ENCODE results near the gene RANGAP1. TPM values are rescaled to one million over a fixed set of nuclear protein-coding genes. Genes with fewer than 3 reads are reported as not detected.
A peak's percentile ranks its signal among the peaks of the same experiment; 100 is the strongest.

RANGAP1 gene, protein sequence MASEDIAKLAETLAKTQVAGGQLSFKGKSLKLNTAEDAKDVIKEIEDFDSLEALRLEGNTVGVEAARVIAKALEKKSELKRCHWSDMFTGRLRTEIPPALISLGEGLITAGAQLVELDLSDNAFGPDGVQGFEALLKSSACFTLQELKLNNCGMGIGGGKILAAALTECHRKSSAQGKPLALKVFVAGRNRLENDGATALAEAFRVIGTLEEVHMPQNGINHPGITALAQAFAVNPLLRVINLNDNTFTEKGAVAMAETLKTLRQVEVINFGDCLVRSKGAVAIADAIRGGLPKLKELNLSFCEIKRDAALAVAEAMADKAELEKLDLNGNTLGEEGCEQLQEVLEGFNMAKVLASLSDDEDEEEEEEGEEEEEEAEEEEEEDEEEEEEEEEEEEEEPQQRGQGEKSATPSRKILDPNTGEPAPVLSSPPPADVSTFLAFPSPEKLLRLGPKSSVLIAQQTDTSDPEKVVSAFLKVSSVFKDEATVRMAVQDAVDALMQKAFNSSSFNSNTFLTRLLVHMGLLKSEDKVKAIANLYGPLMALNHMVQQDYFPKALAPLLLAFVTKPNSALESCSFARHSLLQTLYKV
- total RNA-seq (100 to 1,000 TPM; 114 to 142 TPM), total RNA-seq (136 to 179 reads per million in 2 donors)

DNA sequence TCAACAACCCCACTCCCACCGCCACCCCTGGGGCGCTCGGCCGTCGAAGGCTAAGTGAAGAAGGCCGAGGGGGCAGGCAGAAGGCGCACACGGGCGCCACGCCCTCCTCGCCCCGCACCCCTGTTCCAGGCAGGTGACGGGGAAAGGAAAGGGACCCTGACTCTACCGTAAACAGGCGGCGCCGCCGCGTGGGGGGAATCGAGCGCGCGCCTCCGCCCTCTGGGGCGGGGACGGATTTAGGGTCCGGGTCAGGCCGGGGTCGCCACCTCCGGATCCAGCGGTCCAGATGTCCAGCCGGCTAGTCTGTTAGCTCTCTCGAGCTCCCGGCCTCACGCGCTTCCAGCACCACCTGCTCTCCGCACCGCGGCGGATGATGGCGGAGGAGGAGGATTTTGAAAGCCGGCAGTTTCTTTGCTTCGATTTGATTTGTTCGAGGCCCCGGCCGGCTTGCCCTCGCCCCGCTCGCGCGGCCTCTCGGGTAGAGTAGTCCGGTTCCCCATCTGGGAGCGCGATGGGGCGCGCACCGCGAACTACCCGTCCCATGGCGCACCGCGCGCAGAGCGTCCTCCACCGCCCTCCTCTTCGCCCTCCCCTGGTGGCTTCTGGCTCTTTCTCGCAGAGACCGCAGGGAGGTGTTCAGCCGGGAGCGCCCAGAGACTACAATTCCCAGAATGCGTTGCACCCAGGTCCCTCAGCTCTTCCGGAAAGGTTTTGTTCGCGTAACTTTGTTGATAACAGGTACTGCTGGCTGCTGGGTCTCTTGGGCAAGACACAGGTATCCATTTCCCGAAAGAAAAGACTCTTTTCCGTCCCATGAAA is at the start of gene RANGAP1:
Gene RANGAP1 (minus strand): TSS at position 368 of the 819 bp plus-strand sequence. CDS start 5,143 bp downstream, outside the sequence.
- ATAC-seq (peak; percentile 89), DNase-seq (peak; percentile 96 to 97 (median 97))
- peaks cover 5% of the 10 kb centered on the region for H3K36me3 Mint-ChIP-seq (ENCODE audit: low read depth)
- peak within 1 kb of the TSS; percentile 94 for H3K27ac Mint-ChIP-seq
- H3K27me3 Mint-ChIP-seq = no peaks in the 10 kb centered on the region
- H3K4me1 Mint-ChIP-seq = peaks cover 21% of the 10 kb centered on the region
- no peaks in the 10 kb centered on the region for H3K9me3 ChIP-seq (ENCODE audit: control insufficient read depth, low read length, poor library complexity, severe bottlenecking)
- H3K4me3 Mint-ChIP-seq = peak within 1 kb of the TSS; percentile 91

DNA sequence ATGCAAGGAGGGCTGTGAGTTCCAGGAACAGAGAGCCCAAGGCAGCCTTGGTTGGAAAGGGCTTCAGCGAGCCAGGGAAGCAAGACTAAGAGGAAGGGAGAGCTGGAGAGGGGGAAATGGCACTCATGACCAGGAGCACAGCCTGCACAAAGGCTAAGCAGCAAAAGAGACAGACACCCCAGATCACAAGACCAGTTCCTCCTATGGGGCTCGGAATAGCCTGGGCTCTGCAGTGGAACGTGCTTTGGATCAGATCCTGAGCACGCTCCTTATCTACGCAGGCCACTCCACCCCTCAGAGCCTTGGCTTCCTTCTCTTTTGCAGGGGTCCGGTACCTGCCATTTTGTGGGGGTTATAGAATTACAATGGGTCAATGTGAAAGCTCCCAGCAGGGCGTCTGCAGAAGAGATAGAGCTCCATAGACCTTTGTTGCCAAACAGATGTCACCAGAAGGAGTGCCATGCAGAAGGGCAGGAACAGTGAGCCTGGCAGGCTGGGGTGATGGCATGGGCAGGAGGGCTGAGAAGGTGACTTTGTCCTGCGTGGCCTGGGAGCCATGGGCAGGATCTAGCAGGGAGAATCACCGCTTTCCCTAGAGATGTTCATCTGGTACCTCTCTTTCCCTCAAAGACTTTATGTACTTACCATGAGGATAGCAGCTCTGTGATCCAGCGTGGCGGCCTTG is 49.1 kb upstream of the RANGAP1 start:
- H3K27ac Mint-ChIP-seq = no peak overlapping the region
- H3K36me3 Mint-ChIP-seq (ENCODE audit: low read depth) = no peaks in the 10 kb centered on the region
- H3K9me3 ChIP-seq (ENCODE audit: control insufficient read depth, low read length, poor library complexity, severe bottlenecking) = no peaks in the 10 kb centered on the region
- no peak for ATAC-seq
- H3K4me3 Mint-ChIP-seq = no peak overlapping the region
- H3K4me1 Mint-ChIP-seq = peaks cover 6% of the 10 kb centered on the region
- H3K27me3 Mint-ChIP-seq = no peaks in the 10 kb centered on the region
- no peak for DNase-seq

GRCh38 chr22:41334215-41334614 is 48.2 kb upstream of the RANGAP1 start:
- ATAC-seq (no peak), DNase-seq (no peak)
- Mint-ChIP-seq H3K27ac (no peak overlapping the region), H3K36me3 (ENCODE audit: low read depth) (no peaks in the 10 kb centered on the region), H3K4me1 (peaks cover 6% of the 10 kb centered on the region), H3K4me3 (no peak overlapping the region), H3K27me3 (no peaks in the 10 kb centered on the region)
- H3K9me3 ChIP-seq (ENCODE audit: control insufficient read depth, low read length, poor library complexity, severe bottlenecking) = no peaks in the 10 kb centered on the region

DNA sequence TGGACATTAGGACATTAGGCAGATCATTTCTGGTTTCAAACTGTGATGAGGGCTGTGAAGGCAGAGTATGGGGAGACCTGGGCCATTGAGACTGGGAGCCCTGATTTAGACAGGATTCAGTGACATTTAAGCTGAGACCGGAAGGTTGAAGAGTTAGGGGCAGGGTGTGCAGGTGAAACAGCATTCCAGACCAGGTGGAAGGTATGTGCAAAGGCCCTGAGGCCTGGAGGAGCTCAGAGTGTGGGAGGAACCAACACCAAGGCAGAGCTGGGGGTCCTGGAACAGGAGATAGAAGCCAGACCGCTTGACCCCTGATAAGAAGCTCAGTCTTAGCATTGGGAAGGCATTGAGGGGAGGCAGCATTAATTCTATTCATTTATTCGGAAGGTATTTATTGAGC is 47.8 kb upstream of the RANGAP1 start:
- ATAC-seq = no peak
- Mint-ChIP-seq H3K4me3 (no peak overlapping the region), H3K36me3 (ENCODE audit: low read depth) (no peaks in the 10 kb centered on the region), H3K27ac (no peak overlapping the region), H3K4me1 (peaks cover 6% of the 10 kb centered on the region), H3K27me3 (no peaks in the 10 kb centered on the region)
- H3K9me3 ChIP-seq (ENCODE audit: control insufficient read depth, low read length, poor library complexity, severe bottlenecking) = no peaks in the 10 kb centered on the region
- no peak for DNase-seq

DNA sequence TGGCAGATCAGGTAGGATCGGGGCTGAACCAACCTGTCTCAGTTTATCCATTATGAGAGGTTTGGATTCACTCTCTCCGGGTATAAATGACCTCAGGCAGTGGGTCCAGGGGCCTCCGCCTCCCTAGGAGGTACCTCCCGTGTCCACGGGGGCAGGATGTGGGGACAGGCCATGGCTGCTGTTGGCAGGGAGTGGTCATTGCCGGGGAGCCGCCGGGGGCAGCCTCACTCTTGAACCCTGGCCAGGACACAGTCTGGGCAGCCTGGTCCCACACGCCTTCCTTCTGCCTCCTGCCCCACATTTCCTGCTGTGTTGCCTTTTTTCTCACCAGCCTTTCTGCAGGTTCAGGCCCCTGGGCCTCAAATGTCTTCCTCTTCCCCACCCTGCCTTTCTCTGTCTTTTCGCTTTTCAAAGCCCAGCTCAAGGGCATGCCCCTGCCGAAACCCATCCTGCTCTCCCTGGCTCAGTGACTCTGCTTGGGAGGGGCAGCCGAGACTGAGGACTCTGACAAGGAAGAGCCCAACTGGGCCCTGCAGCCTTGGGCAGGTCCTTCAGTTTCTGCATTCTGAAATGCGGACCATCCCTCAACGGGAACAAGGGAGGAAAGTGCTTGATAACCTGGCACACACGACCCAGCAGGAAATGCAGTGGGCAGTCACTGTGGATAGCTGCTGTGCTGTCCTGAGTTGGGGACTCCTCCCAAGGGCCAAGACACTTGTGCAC is 46.4 kb upstream of the RANGAP1 start:
- Mint-ChIP-seq H3K4me1 (peaks cover 6% of the 10 kb centered on the region), H3K36me3 (ENCODE audit: low read depth) (no peaks in the 10 kb centered on the region), H3K27me3 (no peaks in the 10 kb centered on the region), H3K4me3 (no peak overlapping the region), H3K27ac (no peak overlapping the region)
- DNase-seq = no peak
- no peak for ATAC-seq
- no peaks in the 10 kb centered on the region for H3K9me3 ChIP-seq (ENCODE audit: control insufficient read depth, low read length, poor library complexity, severe bottlenecking)

GRCh38 chr22:41330169-41330568 is 44.2 kb upstream of the RANGAP1 start:
- peaks cover 2% of the 10 kb centered on the region for H3K4me1 Mint-ChIP-seq

GRCh38 chr22:41327124-41327523 is 41.1 kb upstream of the RANGAP1 start:
- Mint-ChIP-seq H3K36me3 (ENCODE audit: low read depth) (peaks cover 7% of the 10 kb centered on the region), H3K27me3 (no peaks in the 10 kb centered on the region)

More at GRCh38 chr22:41330169-41330568, 44.2 kb upstream of the RANGAP1 start:
- no peaks in the 10 kb centered on the region for H3K9me3 ChIP-seq (ENCODE audit: control insufficient read depth, low read length, poor library complexity, severe bottlenecking)
- ATAC-seq (no peak), DNase-seq (no peak)
- peaks cover 4% of the 10 kb centered on the region for H3K36me3 Mint-ChIP-seq (ENCODE audit: low read depth)
- H3K27ac Mint-ChIP-seq = no peak overlapping the region
- H3K27me3 Mint-ChIP-seq = no peaks in the 10 kb centered on the region
- H3K4me3 Mint-ChIP-seq = no peak overlapping the region

DNA sequence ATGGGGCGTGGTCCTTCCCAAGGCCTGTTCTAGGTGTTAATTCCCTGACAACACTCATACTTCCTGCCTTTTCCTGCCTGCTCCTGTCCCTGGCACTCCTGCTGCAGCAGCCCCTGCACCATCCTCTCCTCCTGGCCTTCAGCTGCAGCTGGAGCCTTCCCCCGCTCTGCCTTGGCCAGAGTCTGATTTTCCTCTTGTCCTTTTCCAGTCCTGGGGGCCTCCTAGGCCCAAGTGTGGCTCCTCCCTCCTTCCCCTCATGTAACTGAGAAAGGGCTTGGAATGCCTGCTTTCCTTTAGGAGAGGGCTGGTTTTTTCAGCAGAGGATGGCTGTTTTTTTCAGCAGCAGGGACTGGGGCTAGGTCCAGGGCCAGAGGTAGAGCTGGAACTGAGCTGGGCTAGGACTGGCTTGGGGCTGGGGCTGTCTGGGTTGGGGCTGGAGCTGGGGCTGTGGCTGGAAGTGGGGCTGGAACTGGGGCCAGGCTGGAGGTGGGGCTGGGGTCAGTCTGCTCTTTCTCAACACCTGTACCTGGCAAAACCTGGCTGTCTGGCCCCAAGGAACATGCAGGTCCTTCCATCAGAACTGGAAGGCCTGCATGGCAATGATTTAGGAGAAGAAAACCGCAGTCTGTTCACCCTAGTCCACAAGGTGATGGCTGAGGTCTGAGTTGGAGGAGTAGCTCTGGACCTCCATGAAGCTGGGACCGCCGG is 39.0 kb upstream of the RANGAP1 start:
- H3K4me1 Mint-ChIP-seq = peaks cover 12% of the 10 kb centered on the region
- no peak overlapping the region for H3K4me3 Mint-ChIP-seq
- no peaks in the 10 kb centered on the region for H3K27me3 Mint-ChIP-seq
- ATAC-seq (no peak), DNase-seq (no peak)
- peaks cover 9% of the 10 kb centered on the region for H3K36me3 Mint-ChIP-seq (ENCODE audit: low read depth)
- H3K9me3 ChIP-seq (ENCODE audit: control insufficient read depth, low read length, poor library complexity, severe bottlenecking) = no peaks in the 10 kb centered on the region
- no peak overlapping the region for H3K27ac Mint-ChIP-seq

More at GRCh38 chr22:41327124-41327523, 41.1 kb upstream of the RANGAP1 start:
- peaks cover 9% of the 10 kb centered on the region for H3K4me1 Mint-ChIP-seq
- no peak overlapping the region for H3K4me3 Mint-ChIP-seq
- no peak overlapping the region for H3K27ac Mint-ChIP-seq
- DNase-seq (no peak), ATAC-seq (no peak)
- H3K9me3 ChIP-seq (ENCODE audit: control insufficient read depth, low read length, poor library complexity, severe bottlenecking) = no peaks in the 10 kb centered on the region

DNA sequence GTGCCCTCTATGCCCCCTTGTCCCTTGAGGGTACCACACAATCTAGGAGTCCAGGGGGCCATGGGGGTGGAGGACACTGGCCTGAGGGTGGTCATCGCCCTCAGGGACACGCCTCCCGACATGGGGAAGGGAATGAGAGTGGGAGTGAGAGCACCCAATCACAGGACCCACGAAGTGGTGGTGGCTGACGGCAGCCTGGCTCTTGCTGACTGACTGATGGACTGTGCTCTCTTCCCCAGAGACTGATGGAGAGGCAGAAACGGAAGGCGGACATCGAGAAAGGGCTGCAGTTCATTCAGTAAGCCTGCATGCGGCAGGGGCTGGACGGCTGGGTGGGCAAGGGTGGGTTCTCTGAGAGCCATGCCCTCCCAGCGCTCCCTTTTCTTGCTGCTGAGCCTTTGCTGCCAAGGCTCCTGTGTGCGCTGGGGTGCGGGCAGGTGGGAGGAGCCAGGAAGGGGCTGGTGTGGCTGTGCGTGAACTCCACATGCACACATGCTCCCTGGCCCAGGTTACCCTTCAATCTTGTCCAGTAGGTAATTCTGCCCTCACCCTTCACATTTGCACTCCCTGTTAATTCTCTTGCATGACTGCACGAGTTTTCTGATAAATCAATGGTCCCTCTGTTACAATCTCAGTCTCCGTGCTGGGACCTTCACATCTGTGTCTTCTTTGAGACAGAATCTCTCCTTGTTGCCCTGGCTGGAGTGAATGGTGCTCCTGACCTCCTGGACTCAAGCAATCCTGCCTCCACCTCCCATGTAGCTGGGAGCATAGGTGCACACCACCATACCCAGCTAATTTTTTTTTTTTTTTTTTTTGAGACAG is 34.6 kb upstream of the RANGAP1 start:
- H3K9me3 ChIP-seq (ENCODE audit: control insufficient read depth, low read length, poor library complexity, severe bottlenecking) = no peaks in the 10 kb centered on the region
- Mint-ChIP-seq H3K36me3 (ENCODE audit: low read depth) (peaks cover 5% of the 10 kb centered on the region), H3K4me1 (peaks cover 15% of the 10 kb centered on the region), H3K27me3 (no peaks in the 10 kb centered on the region), H3K27ac (no peak overlapping the region), H3K4me3 (no peak overlapping the region)
- ATAC-seq (no peak), DNase-seq (no peak)

- Mint-ChIP-seq H3K27me3 (no peaks in the 10 kb centered on the region), H3K36me3 (ENCODE audit: low read depth) (peaks cover 2% of the 10 kb centered on the region)
- no peak for ATAC-seq
These were observed 29.6 kb upstream of the RANGAP1 start for GRCh38 chr22:41315586-41315985.

DNA sequence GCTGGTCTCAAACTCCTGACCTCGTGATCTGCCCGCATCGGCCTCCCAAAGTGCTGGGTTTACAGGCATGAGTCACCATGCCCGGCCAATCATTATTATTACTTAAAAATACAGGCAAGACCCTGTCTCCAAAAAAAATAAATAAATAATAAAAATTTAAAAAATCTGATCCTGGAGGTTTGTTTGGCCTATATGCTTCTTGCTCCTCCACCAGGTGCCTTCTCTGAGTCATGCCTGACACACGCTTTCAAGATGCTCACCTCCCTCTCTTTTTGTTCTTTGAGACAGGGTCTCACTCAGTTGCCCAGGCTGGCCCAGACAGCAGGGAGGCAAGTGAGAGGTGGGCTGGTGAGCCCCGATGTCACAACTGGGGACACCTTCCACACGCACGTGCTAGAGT is 28.8 kb upstream of the RANGAP1 start:
- no peak for DNase-seq
- peak overlapping the region; percentile 52 for H3K4me3 Mint-ChIP-seq
- H3K36me3 Mint-ChIP-seq (ENCODE audit: low read depth) = no peaks in the 10 kb centered on the region
- no peaks in the 10 kb centered on the region for H3K27me3 Mint-ChIP-seq
- H3K9me3 ChIP-seq (ENCODE audit: control insufficient read depth, low read length, poor library complexity, severe bottlenecking) = no peaks in the 10 kb centered on the region
- peaks cover 11% of the 10 kb centered on the region for H3K4me1 Mint-ChIP-seq
- peak overlapping the region; percentile 29 for H3K27ac Mint-ChIP-seq
- no peak for ATAC-seq

More at GRCh38 chr22:41315586-41315985, 29.6 kb upstream of the RANGAP1 start:
- H3K27ac Mint-ChIP-seq = peak overlapping the region; percentile 29
- H3K4me1 Mint-ChIP-seq = peaks cover 11% of the 10 kb centered on the region
- no peak for DNase-seq
- no peak overlapping the region for H3K4me3 Mint-ChIP-seq
- no peaks in the 10 kb centered on the region for H3K9me3 ChIP-seq (ENCODE audit: control insufficient read depth, low read length, poor library complexity, severe bottlenecking)
